AG04450 (cell line): ENCODE data around the gene LIMK1. TPM values are rescaled to one million over a fixed set of nuclear protein-coding genes. Genes with fewer than 3 reads are reported as not detected.
A peak's percentile ranks its signal among the peaks of the same experiment; 100 is the strongest.

Experiments
- CTCF ChIA-PET: fragments of 300-600, 350-600 bp; formaldehyde crosslinking; extraction: SDS; loops from one replicate; lab custom pipeline; 2022; ENCODE audit warnings: antibody characterized with exemption, inconsistent platforms; lab: Charles Lee
- POLR2A ChIA-PET: fragments of 350-600 bp; formaldehyde crosslinking; extraction: SDS; loops from one replicate; lab custom pipeline; 2021; ENCODE audit warnings: antibody characterized with exemption, inconsistent platforms; lab: Yijun Ruan, JAX
- DNase-seq: peaks from one replicate; pipeline ENCODE4 v3.0.0-alpha.2; 2011; ENCODE audit warnings: low read depth, low spot score
- H3K27ac ChIP-seq: one replicate; pipeline ENCODE4 v1.5.1; 2012; ENCODE audit warnings: low read depth, low read length, control low read depth
- H3K27me3 ChIP-seq: one replicate; pipeline ENCODE4 v1.6.0; 2012; ENCODE audit warnings: low read length; ENCODE audit not compliant: control insufficient read depth, insufficient read depth
- H3K4me3 ChIP-seq: 2 replicates; pipeline ENCODE4 v1.5.1; 2011; ENCODE audit warnings: mild to moderate bottlenecking, low read depth, low read length, control low read depth
- H3K9me3 ChIP-seq: 2 replicates; pipeline ENCODE4 v1.5.1; 2012; ENCODE audit warnings: low read length; ENCODE audit not compliant: control insufficient read depth, insufficient read depth
- CTCF ChIP-seq: IDR thresholded peaks from 2 replicates; pipeline ENCODE4 v1.5.1; 2011; ENCODE audit warnings: low read depth, low read length, control low read depth, inconsistent platforms
- polyA plus RNA-seq: library from polyadenylated mRNA; depleted of rRNA; stranded (reverse); fragments of >200 nt; gene quantifications from 2 replicates; pipeline ENCODE4 v1.2.3, GENCODE V29; 2011

LIMK1 gene
- polyA plus RNA-seq, 1 experiment, result 33.0 TPM

GRCh38 chr7:74095135-74095534 lies 11.5 kb downstream of the LIMK1 start:
- Histone ChIP-seq H3K9me3 (peaks cover 23% of the 10 kb centered on the region), H3K4me3 (no peak overlapping the region), H3K27me3 (no peaks in the 10 kb centered on the region), H3K27ac (peak overlapping the region; percentile 90)
- DNase-seq, result no peak
- ChIA-PET POLR2A (no interaction called here), CTCF (no interaction called here)
- no peak for TF ChIP-seq CTCF

DNA sequence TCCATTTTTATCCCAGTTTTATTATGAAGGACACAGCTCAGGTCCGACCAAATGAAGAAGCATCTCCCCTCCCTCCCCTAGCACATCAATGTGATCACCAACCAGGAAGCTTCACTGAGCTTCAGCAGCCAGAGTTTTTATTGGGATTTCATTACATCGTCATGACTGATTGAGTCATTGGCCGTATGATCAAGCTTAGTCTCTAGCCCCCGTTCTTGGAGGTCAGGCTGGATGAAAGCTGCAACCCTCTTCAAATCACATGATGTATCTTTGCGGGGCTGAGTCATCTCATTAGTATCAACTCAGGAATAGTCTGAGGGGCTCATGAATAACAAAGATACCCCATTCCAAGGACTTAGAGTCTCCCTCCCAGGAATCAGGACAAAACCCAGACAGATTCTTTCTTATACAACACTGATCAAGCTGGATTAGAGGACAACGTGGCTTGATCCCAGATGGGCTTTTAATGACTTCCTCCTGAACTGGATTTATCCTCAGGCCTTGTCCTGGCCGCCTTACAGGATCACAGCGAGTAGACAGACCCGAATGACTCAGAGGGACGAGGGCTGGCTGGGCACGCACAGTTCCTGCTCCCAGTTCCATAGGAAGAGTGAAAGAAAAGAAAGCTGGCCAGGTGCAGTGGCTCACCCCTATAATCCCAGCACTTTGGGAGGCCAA lies 14.5 kb downstream of the LIMK1 start:
- ChIA-PET POLR2A (interaction anchor here (0.5 to 1.6 kb wide), 4 partner anchors 14 to 380 kb away, joined by 3 to 10 read pairs (median 4); partner anchors contain the start of genes EIF4H and LIMK1), CTCF (no interaction called here)

DNA sequence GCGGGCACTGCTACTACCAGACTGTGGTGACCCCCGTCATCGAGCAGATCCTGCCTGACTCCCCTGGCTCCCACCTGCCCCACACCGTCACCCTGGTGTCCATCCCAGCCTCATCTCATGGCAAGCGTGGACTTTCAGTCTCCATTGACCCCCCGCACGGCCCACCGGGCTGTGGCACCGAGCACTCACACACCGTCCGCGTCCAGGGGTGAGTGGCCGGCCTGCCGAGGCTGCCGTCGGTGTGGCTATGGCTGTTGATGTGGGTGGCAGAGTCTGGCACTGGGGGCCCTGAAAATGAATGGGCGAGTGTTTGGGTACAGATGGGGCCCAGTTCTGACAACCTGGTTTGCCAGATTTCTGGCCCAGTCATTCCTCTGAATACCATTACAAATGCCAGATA lies 15.4 kb downstream of the LIMK1 start:
- POLR2A ChIA-PET, result interaction anchor here (1.2 to 1.6 kb wide), 2 partner anchors 15 to 20 kb away, joined by 4 to 10 read pairs; partner anchors contain the start of gene LIMK1

More for the DNA sequence above, 14.5 kb downstream of the LIMK1 start:
- Histone ChIP-seq H3K27me3 (no peaks in the 10 kb centered on the region), H3K27ac (peak overlapping the region; percentile 95), H3K9me3 (peaks cover 23% of the 10 kb centered on the region), H3K4me3 (no peak overlapping the region)
- peak; percentile 77 for DNase-seq
- no peak for TF ChIP-seq CTCF

GRCh38 chr7:74101061-74101681 lies 17.6 kb downstream of the LIMK1 start:
- Histone ChIP-seq H3K9me3 (peaks cover 17% of the 10 kb centered on the region), H3K27me3 (no peaks in the 10 kb centered on the region), H3K4me3 (no peak overlapping the region), H3K27ac (no peak overlapping the region)
- POLR2A ChIA-PET, result interaction anchor here (0.5 kb wide), 1 partner anchor 13 kb away, joined by 5 read pairs; no protein-coding TSS in a partner anchor
- no peak for TF ChIP-seq CTCF
- DNase-seq, result no peak
- CTCF ChIA-PET, result no interaction called here

More for the DNA sequence above, 15.4 kb downstream of the LIMK1 start:
- Histone ChIP-seq H3K27me3 (no peaks in the 10 kb centered on the region), H3K4me3 (no peak overlapping the region), H3K9me3 (peaks cover 23% of the 10 kb centered on the region), H3K27ac (peak overlapping the region; percentile 95)
- CTCF ChIA-PET, result no interaction called here
- no peak for TF ChIP-seq CTCF
- no peak for DNase-seq
